Germinal center (tissue), 1 donor: Measurements from ENCODE around the gene HOXD9.

Source experiments
- DNase-seq: peaks from one replicate; pipeline ENCODE4 v3.0.0; 2012; ENCODE audit warnings: mixed read lengths, low spot score

Gene HOXD9

GRCh38 chr2:176138923-176139660 lies 16.6 kb downstream of the HOXD9 start:
- no peak for DNase-seq

- no peak for DNase-seq
These were observed 17.4 kb downstream of the HOXD9 start for GRCh38 chr2:176139661-176140512.

- peak; percentile 87 for DNase-seq
These were observed 18.2 kb downstream of the HOXD9 start for GRCh38 chr2:176140513-176141317.

GRCh38 chr2:176142281-176142680 lies 19.8 kb downstream of the HOXD9 start:
- DNase-seq, result no peak

- no peak for DNase-seq
These were observed 22.8 kb downstream of the HOXD9 start for GRCh38 chr2:176145085-176145969.

GRCh38 chr2:176146101-176146500 lies 23.6 kb downstream of the HOXD9 start:
- DNase-seq, result no peak

GRCh38 chr2:176146645-176147044 lies 24.1 kb downstream of the HOXD9 start:
- no peak for DNase-seq

- no peak for DNase-seq
These were observed 24.8 kb downstream of the HOXD9 start for GRCh38 chr2:176147210-176147799.

- DNase-seq, result no peak
These were observed 25.4 kb downstream of the HOXD9 start for GRCh38 chr2:176147800-176148496.

GRCh38 chr2:176148751-176149421 lies 26.4 kb downstream of the HOXD9 start:
- DNase-seq, result no peak

GRCh38 chr2:176149481-176149938 lies 27.0 kb downstream of the HOXD9 start:
- no peak for DNase-seq

- no peak for DNase-seq
These were observed 27.5 kb downstream of the HOXD9 start for GRCh38 chr2:176149939-176150583.

GRCh38 chr2:176150584-176151441 lies 28.3 kb downstream of the HOXD9 start:
- DNase-seq, result no peak

- DNase-seq, result no peak
These were observed 29.1 kb downstream of the HOXD9 start, which contains the start of gene HOXD4 for GRCh38 chr2:176151442-176152287. Gene HOXD4, plus strand, starts transcription at chr2:176151550. Its CDS starts 84 bp downstream, at chr2:176151634.

- no peak for DNase-seq
These were observed 30.0 kb downstream of the HOXD9 start for GRCh38 chr2:176152350-176153181.

- DNase-seq, result no peak
These were observed 32.2 kb downstream of the HOXD9 start for GRCh38 chr2:176154576-176155252.
